Stimulated activated CD8-positive, alpha-beta memory T cell treated with anti-CD3 and anti-CD28 coated beads, Interleukin-15, amount 100 ng/mL, for 4 hours (primary cell): Measurements from ENCODE around the gene SLC25A41.
A peak's percentile ranks its signal among the peaks of the same experiment; 100 is the strongest.
"Not testable (repeated sequence)": the region's sequence is repeated elsewhere in the genome, so short reads cannot be mapped to it uniquely, and the experiment has no call there.

ENCODE experiments used
- DNase-seq, 2 donors: peaks; one replicate each; pipeline ENCODE4 v3.0.0-alpha.2; 2020; ENCODE audit warnings: low read depth in 2 of 2

SLC25A41 gene

DNA sequence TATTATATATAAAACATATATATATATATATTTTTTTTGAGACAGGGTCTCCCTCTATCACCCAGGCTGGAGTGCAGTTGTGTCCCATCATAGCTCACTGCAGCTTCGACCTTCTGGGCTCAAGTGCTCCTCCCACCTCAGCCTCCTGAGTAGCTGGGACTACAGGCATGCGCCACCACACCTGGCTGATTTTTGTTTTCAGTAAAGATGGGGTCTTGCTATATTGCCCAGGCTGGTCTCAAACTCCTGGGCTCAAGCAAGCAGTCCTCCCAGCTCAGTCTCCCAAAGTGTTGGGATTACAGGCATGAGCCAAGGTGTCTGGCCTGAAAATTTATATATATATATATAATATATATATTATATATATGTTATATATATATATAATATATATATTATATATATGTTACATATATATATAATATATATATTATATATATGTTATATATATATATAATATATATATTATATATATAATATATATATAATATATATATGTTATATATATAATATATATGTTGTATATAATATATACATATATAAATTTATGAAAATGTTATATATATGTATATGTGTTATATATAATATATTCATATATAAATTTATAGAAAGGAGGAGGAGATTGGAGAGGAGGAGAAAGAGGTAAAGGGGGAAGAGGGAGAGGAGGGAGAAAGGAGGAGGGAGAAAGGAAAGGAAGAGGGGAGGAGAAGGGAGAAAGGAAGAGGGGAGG lies 4.7 kb downstream of the SLC25A41 start:
- DNase-seq: not testable (repeated sequence)

DNA sequence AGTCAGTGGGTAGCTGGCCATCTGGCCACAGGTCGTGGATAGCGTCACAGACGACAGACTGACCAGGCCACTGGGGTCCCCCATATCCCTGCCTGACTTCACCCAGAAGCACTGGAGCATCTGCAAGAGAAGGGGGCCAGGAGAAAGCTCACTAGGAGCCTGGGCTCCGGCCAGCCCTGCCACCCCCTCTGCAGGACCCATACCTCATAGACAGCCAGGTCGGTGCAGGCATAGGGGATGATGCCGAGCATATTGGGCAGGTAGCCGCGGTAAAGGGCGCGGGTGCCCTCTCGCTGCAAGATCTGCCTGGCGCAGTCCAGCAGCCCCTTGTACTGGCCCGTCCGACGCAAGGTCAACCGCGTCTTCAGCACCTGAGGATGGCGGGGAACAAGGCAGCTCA lies 6.4 kb downstream of the SLC25A41 start:
- DNase-seq: no peak

DNA sequence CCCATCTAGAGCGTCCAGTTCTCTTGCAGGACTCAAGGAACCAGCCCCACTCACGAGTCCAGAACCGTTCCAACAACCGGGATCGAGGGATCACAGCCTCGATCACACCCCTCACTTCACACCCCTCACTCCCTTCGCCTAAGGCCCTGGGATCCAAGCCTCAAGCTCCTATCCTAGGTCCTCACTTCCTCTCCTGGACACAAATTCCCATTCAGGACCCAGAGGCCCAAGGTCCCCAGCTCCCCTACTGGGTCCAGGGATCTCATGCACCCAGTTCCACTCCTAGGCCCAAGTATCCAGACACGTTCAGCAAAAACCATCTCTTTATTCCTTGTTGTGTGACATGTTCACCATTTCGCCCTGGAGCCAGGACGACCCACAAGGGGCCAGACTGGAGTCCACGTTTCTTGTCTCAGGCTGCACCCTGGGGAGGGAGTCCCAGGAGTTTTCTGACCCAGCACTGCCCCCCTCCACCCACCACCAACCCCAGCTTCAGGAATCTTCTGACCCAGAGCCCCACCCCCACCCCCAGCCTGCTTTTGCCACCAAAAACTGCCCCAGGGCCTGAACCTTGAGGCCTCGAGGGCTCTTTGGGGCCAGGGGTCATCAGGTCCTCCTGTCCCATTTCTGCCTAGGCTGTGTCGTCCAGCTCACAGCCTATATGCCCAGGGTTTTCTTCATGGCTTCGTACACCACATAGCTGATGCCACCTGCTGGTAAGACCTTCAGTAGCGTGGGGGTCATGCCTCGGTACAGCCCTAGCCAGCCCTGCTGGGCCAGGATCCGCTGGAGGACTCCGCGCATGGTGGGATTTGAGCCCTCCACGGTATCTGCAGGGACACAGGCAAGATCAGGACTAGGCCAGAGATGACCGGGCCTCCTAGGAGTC lies 7.6 kb downstream of the SLC25A41 start:
- no peak for DNase-seq

DNA sequence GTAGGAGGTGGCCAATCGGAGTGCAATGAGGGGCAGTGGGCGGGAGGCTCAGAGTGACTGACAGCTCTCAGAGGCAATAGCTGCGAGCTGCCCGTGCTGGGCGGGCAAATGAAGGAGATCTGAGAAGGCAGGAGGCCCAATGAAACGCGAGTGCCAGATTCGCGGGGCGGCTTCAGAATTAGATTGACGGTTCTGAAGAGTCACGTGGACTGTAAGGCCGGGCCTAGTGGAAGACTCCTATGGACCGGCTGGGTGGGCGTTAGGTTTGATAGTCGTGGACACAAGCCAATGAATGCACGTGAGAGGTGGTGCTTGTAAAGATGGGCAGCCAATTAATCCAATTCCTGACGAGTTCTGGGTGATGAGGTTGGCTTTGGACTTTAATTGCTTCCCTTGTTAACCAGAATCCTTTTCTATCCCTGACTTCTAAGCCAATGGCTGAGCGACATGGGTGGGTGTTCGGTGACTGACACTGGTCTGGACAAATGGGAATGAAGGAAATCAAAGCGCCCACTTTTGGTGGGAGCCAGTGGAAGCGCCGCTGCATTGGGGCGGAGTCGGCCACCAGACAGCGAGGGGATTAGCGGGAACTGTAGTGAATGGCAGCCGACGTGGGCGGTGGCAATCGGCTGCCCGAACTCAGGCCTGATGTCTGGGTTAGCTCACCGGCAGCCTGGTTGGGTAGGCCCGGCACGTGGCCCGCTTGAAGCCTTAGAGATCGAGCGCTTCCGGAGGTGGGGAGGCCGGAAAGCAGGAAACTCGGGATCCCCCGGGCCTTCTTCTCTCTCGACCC lies 8.4 kb downstream of the SLC25A41 start:
- DNase-seq: peak; percentile 99 to 100

DNA sequence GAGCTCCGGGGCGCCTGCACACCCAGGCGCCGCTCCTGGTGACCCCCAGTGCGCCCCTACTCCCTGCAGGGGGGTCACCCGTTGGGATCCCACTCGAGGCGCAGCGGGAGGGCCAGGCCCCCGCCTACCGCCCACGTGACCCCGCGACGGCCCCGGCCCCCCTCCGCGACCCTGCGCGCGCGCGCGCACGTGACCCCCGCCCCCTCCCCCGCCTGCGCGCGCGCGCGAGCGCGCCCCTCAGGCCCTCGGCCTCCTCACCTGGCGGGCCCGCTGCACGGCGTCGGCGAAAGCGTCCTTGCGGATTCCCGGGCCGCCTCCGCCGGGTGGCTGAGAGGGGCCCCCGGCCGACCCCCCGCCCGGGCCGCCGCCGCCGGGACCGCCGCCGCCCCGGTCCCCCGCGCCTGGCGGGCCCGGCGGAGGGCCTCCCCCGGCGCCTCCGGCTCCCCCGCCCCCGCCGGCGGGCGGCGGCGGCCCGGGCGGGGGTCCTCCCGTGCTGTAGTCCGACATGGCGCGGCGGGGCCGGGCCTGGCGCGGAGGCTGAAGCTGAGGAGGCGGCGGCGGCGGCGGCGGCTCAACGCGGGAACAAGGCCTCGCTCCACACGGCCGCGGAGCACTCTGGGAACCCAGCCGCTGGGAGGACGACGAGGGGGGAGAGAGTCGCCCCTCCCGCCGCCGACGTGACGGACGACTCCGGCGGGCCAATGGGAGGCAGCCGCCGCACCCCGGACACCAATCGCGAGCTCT lies 9.2 kb downstream of the SLC25A41 start, which contains the start of gene KHSRP:
KHSRP (minus strand) TSS at position 617 of the 744 bp plus-strand sequence; CDS start at position 507, 110 bp downstream.
- DNase-seq: peak in 1 of 2 donors; percentile 21

DNA sequence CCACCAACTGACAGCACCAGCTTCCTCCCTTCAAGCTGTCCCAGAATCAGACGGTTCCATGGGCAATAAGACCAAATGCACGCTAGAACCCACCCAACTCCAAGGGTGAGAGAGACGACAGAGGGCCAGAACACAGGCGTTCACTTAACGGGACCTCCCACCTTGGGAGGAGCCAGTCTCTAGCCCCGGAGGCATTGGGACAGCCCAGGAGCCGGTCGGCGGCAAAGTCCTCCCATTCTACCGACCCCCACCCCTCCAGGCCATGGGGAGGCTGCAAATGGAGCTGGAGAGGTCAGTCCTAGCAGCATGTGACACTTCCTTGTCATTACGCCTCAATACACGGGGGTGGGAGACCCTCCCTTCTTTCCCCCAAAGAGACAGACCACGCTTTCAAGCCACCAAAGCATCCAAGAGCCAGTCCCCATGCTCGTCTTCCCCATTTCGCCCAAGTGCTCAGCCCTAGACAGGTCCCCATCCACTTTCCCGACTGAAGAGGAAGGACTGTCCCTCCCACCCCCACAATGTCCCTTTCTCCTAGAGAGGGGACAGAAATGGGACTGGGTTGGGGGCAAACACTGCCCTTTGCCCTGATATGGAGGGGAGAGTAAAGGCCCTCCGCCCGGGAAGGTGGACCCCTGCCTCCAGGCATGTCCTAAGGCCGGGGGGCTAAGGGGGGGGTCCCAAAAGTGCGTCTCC lies 9.9 kb downstream of the SLC25A41 start:
- DNase-seq: no peak

DNA sequence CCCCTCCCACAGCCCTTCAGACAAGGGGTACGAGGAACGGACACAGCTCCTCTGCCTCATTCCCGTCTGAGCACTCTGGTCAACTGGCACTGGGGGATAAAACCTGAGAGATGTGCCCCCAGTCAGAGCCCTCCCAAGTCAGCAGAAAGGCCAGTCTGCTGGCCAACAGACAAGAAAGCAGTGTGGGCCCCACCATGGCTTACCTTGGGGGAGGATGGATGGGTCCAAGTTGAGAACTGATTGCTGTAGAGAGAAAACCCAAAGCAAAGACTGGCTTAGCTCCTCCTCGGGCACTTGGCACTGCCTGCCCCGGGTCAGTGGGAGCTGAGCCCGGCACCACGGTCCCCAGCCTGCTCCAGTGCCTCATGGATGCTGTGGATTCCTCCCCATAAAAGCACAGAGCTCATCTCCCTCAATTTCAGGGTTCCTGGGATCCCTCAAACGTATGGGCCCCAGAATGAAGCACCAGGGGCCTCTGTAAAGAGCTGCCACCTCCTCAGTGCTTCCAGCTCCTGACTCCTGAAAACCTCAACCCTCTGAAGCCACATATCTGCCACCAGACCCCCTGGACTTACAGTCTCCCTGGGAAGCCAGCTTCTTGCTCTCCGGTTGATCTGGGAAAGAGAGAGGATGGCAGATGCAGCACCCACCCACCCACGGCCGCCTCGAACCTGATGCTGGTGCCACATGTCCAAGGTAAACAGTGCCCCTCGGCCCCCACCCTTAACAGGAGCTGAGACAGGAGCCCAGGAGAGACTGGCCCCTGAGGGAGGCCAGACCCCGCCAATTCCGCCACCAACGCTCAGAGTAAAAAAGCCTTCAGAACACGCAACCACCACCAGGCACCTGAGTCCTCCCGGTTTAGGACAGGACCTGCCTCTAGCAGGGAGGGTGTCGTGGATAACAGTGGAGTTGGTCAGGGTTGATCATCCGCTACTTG lies 12.2 kb downstream of the SLC25A41 start:
- DNase-seq: no peak

DNA sequence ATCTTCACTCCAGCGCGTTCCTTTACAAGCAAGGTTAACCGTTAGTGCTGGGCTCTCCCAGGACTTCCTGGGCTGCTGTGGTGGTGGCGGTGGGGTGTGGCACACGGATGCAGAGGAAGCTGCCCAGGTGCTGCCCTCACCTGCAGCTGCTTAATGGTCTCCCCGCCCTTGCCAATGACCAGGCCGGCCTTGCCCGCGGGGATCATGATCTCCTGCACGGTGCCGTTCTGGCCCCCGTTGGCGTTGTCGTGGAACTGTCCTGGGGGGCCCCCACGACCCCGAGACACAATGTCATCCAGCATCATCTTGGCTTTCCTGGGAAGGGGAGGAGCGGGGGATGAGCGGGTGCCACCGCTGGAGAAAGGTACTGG lies 15.0 kb downstream of the SLC25A41 start:
- DNase-seq: no peak

DNA sequence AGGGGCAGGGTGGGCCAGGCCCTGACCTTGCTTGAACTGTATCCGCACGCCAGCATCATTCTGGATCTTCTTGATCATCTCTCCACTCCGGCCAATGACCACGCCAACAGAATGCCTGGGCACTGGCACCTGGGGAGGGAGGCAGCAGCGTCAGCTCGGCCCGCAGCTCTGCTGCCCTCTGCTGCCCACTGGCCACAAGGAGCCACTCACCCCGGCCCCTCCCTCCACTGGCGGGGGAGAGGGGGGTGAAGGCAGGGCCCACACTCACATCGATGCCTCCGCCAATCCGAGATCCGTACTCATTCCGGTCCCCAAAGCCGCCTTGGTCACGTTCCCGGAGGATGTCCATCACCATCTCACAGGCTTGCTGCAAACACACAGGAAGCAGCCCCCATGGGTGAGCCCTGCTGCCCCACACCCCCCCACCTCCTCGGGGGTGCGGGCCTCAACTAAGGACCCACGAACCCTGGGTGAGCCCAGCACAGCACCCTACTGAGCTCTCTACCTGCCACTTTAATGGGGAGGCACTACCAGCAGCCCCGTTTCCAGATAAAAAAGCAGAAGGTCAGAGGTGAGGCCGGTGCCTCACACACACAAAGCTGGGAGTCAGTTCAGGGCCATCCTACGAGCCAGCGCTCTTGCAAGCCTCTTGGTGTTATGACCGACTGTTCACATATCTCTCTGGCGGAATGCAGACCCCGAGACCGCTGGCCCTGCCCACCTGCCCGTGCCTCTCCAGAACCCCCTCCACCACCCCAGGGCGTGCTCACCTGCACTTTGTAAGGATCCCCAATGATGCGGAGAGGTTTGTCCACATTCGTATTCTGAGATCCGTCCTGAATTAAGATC lies 15.6 kb downstream of the SLC25A41 start:
- no peak for DNase-seq

DNA sequence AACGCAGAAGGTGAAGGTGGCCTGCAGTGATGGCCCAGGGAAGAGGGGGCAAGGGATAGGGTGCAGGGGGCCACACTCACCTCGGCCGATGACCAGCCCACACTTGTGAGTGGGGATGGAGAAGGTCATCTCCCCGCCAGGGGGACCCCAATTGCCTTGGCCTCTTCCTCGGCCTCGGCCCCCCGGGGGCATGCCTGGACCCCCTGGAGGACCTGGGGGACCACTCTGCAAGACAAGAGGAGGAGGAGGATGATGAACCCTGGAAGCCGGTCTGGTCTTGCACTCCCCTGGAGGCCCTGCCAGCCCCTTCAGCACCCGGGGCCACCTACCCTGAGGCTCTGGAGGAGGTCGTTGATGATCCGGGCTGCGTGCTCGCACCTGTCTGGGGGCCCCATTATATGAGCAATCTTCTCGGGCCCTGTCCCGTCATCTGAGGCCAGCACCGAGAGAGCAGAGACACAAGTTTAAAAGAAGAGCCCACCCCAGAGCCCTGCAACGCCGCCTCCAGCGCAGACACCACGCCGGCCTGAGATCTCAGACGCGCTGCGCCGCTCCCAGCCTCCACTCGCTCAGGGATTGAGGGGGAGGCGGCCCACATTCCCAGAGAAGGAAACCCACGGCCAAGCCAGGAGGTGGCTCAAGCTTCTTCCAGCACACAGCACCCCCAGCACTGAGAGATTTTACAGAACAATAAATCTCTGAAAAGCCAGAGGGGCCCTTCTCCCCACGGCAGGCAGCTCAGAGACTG lies 16.7 kb downstream of the SLC25A41 start:
- no peak for DNase-seq

DNA sequence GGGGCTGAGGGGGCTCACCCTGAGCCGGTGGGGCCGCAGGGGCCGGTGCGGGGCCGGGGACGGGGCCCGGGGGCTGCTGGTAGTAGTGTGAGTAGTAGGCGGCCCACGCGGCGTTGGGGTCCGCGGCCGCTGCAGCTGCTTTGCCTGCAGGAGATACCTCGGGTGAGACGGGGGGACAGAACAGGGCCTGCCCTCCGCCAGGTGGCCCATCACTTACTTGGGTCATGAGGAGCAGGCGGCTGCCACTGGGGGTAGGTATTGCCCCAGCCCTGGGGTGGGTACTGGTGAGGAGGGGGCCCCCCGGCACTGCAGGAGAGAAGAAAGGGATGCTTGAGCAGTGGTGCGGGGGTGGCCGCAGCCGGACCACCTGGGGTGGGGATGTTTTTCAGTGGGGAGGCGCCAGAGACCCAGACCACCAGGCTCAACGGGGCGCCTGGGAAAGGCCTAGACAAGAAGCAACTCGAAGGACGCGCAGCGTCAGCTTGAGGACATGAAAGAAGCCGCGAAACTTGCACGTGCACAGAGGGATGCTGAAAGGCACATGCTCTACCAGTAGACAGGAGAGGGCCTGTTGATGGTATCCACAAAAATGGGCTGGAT lies 17.9 kb downstream of the SLC25A41 start:
- DNase-seq: no peak

DNA sequence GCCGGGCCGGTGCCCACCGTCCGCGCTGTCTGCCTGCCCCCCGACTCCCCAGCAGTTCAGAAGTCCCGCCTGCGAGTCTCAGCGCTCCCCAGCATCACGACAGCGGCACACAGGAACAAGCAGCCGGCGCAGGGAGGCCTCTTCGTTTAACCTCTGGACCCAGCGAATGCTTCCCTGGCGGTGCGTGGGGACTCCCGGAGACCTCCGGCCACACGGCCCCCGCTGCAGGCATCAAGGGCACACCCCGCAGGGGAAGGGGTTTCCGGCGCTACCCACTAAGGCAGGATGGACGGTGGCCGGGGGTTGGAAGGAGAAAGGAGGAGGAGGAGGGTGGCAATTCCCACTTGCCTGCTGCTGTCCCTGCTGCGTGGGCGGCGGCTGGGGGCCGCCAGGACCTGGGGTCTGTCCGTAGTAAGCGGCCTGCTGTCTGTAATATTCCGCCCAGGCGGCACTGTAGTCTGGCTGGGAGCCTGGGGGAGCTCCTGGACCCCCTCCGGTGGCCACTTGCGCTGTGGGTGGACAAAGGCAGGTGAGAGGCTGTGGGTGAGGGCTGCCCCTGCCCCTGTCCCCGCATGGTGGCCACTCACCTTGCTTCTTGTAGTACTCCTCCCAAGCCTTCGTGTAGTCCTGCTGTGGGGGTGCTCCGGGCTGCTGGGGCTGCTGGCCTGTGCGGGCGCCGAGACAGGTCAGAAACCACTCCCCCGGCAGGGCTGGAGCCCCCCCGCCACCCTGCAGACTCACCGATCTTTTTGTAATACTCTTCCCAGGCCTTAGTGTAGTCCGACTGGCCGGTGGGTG lies 18.6 kb downstream of the SLC25A41 start:
- DNase-seq: no peak

DNA sequence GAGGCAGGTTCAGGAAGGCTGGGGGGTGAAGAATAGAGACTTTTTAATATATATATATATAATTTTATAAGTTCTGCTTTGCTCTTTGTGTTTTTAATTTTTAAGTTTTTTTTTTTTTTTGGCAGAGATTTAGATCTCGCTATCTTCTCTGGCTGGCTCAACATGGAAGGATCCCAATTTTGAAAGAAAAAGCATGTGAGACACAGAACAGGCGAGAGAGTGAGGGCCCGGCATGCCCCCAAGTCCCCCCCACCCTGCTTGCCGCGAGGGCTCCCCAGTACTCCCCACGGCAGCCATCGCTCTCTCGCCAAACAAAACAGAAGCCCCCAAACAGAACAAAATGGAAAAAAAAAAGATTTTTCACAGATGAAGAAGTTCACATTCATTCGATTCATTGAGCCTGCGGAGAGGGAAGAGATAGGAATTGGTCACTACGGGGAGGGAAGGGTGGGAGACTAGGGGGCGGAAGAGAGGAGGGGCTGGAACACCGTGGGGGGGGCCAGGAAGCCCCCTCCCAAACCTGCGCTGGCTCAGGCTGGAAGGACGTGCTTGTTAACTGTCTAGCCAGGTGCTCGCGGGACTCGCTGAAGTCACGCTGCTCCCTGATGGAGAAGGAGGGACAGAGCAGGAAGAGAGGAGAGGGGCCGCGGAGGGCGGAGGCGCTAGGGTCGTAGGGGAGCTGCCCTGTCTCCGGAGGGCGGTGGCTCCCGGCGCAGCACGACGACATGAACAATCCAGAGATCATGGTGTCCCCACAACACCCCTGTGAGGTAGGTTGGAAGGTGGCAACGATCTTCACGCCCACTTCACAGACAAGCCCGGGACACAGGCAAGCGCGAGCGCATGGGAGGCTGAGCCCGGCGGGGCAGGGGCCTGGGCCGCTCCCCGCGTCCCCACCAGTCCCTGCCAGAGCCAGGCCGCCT lies 19.6 kb downstream of the SLC25A41 start:
- DNase-seq: no peak

DNA sequence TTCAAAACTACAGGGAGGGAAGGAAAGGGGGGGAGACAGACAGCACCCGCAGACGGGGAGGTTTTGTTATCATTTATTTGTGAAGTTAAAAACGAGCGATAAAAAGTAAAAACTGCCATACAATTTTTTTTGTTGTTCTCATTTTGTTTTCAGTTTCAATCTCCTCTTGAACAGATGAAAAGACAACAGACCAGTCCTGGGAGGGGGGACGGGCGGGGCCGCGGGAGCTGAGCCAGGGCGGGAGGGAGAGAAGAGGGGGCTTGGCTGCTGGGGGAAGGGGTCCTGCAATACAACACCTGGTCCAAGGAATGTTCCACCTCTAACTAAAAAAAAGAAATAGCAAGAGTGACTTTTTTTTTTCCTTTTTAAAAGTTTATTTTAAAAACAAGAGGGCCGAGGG lies 20.3 kb downstream of the SLC25A41 start:
- DNase-seq: no peak

DNA sequence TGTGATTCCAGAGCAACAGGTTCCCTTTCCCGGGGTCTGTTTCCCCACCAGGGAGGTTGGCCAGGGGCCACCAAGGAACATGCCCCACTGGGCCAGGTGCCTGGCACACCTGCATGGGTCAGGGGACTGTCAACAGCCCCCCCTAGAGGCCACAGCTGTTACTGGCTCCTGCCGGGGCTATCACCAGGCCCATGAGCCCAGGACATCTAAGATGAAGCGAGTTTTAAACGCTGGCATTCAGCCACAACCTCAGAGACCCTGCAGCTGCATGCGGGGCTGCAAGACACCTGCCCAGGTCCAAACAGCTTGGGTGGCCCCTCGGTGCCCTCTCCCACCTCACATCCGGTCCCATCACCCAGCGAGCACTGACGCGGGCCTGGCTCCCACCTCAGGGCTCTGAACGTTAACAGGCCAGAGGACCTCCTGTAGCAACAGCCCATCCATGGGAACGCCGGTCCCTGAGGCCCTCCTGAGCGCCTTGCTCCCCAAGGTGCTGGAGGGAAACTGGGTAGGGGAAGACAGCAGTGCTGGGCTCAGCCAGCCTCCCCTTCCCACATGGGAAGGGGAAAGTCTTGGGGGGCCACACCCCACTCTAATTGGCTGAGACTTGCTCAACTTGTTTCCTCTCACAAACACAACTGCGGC lies 21.0 kb downstream of the SLC25A41 start:
- DNase-seq: no peak
